ENCODE measurements around the gene IL36A. TPM values are rescaled to one million over a fixed set of nuclear protein-coding genes. Genes with fewer than 3 reads are reported as not detected.

IL36A gene
- total RNA-seq (2014; rRNA removed; shearing (Covaris generic)) = not detected in 2 replicates
- not detected in 2 replicates for polyA plus RNA-seq (2016; fragmentation: Nextera tagmentation; extraction: Ambion mirVana)

- 16 to 17% methylated on average over 3 of the region's 3 CpGs for WGBS, 2 experiments (ENCODE audit: low coverage in 1 of 2, low lambda C conversion rate in 2 of 2, missing lambda C conversion rate in 2 of 2)
- peaks cover 14% of the 10 kb centered on the region for H3K27me3 ChIP-seq (replicated peaks; ENCODE audit: insufficient read depth)
- TF ChIP-seq EZH2 (IDR thresholded peaks at IDR 0.05; ENCODE audit: insufficient read depth, poor library complexity, severe bottlenecking) (no peak), EZH2phosphoT487 (IDR thresholded peaks at IDR 0.05; ENCODE audit: insufficient read depth, low read depth) (no peak)
- no peak within 1 kb of the TSS for H3K4me2 ChIP-seq (ENCODE audit: unreplicated experiment)
- H3K9me3 ChIP-seq (ENCODE audit: low read depth) = no peaks in the 10 kb centered on the region
- H3K4me3 ChIP-seq = no peak within 1 kb of the TSS
- no peaks in the 10 kb centered on the region for H3K9me2 ChIP-seq (ENCODE audit: insufficient read depth)
- peaks cover 4% of the 10 kb centered on the region; the same call in 1 of the 2 replicates for H3F3A ChIP-seq (ENCODE audit: insufficient read depth)
- H3K9ac ChIP-seq = no peak within 1 kb of the TSS
- no peak for DNase-seq
- in situ Hi-C loops (cut with MboI) = no loop called here
- no peaks in the 10 kb centered on the region for H3K79me2 ChIP-seq (ENCODE audit: insufficient read depth)
- 0 out of 2 replicates have a peak, but pooled peaks cover 3% of the 10 kb centered on the region for H3K4me1 ChIP-seq (ENCODE audit: insufficient read depth)
- H3K27ac ChIP-seq = no peak within 1 kb of the TSS
- no peaks in the 10 kb centered on the region for H3K36me3 ChIP-seq (ENCODE audit: low read depth)
- H2AFZ ChIP-seq = no peak within 1 kb of the TSS
- no peaks in the 10 kb centered on the region for H4K20me1 ChIP-seq (ENCODE audit: insufficient read depth)
Measured at GRCh38 chr2:113005030-113005509, at the start of gene IL36A. IL36A (plus strand) TSS chr2:113005459; CDS start chr2:113005872, 413 bp downstream.

- 94 to 96% methylated on average over 3 of the region's 3 CpGs for WGBS, 2 experiments (ENCODE audit: low coverage in 1 of 2, low lambda C conversion rate in 2 of 2, missing lambda C conversion rate in 2 of 2)
- Histone ChIP-seq H3K4me1 (ENCODE audit: insufficient read depth) (no peaks in the 10 kb centered on the region), H3K9me2 (ENCODE audit: insufficient read depth) (no peaks in the 10 kb centered on the region), H3K4me3 (no peak overlapping the region), H3K4me2 (ENCODE audit: unreplicated experiment) (no peak overlapping the region), H3K79me2 (ENCODE audit: insufficient read depth) (no peaks in the 10 kb centered on the region), H3K27ac (no peak overlapping the region), H3K36me3 (ENCODE audit: low read depth) (no peaks in the 10 kb centered on the region), H3K27me3 (replicated peaks; ENCODE audit: insufficient read depth) (peaks cover 54% of the 10 kb centered on the region), H2AFZ (no peak overlapping the region), H3K9me3 (ENCODE audit: low read depth) (no peaks in the 10 kb centered on the region), H4K20me1 (ENCODE audit: insufficient read depth) (no peaks in the 10 kb centered on the region), H3F3A (ENCODE audit: insufficient read depth) (no peaks in the 10 kb centered on the region), H3K9ac (no peak overlapping the region)
- no peak for TF ChIP-seq EZH2phosphoT487 (IDR thresholded peaks at IDR 0.05; ENCODE audit: insufficient read depth, low read depth)
- no peak for TF ChIP-seq EZH2 (IDR thresholded peaks at IDR 0.05; ENCODE audit: insufficient read depth, poor library complexity, severe bottlenecking)
- DNase-seq = no peak
- in situ Hi-C loops (cut with MboI) = no loop called here
Measured at GRCh38 chr2:112957511-112957910, 47.7 kb upstream of the IL36A start.

GRCh38 chr2:112958428-112959108, 46.7 kb upstream of the IL36A start:
- H3K79me2 ChIP-seq (ENCODE audit: insufficient read depth) = no peaks in the 10 kb centered on the region
- peak; percentile 75 for DNase-seq
- H3K36me3 ChIP-seq (ENCODE audit: low read depth) = no peaks in the 10 kb centered on the region
- WGBS, 2 experiments (ENCODE audit: low coverage in 1 of 2, low lambda C conversion rate in 2 of 2, missing lambda C conversion rate in 2 of 2) = 23% methylated on average over 9 of the region's 9 CpGs
- no peaks in the 10 kb centered on the region for H4K20me1 ChIP-seq (ENCODE audit: insufficient read depth)
- H3K4me3 ChIP-seq = no peak overlapping the region
- no peak for TF ChIP-seq EZH2 (IDR thresholded peaks at IDR 0.05; ENCODE audit: insufficient read depth, poor library complexity, severe bottlenecking)
- no peak for TF ChIP-seq EZH2phosphoT487 (IDR thresholded peaks at IDR 0.05; ENCODE audit: insufficient read depth, low read depth)
- in situ Hi-C loops (cut with MboI) = no loop called here
- no peak overlapping the region for H3K4me2 ChIP-seq (ENCODE audit: unreplicated experiment)
- H3F3A ChIP-seq (ENCODE audit: insufficient read depth) = no peaks in the 10 kb centered on the region
- no peak overlapping the region for H3K27ac ChIP-seq
- H3K27me3 ChIP-seq (replicated peaks; ENCODE audit: insufficient read depth) = peaks cover 57% of the 10 kb centered on the region
- H3K9me2 ChIP-seq (ENCODE audit: insufficient read depth) = no peaks in the 10 kb centered on the region
- no peaks in the 10 kb centered on the region for H3K9me3 ChIP-seq (ENCODE audit: low read depth)
- H2AFZ ChIP-seq = no peak overlapping the region
- H3K9ac ChIP-seq = no peak overlapping the region
- no peaks in the 10 kb centered on the region for H3K4me1 ChIP-seq (ENCODE audit: insufficient read depth)

- Histone ChIP-seq H3F3A (ENCODE audit: insufficient read depth) (no peaks in the 10 kb centered on the region), H3K27me3 (replicated peaks; ENCODE audit: insufficient read depth) (peaks cover 57% of the 10 kb centered on the region), H3K9me3 (ENCODE audit: low read depth) (no peaks in the 10 kb centered on the region), H3K4me3 (no peak overlapping the region), H3K27ac (no peak overlapping the region), H3K4me2 (ENCODE audit: unreplicated experiment) (no peak overlapping the region), H3K4me1 (ENCODE audit: insufficient read depth) (no peaks in the 10 kb centered on the region), H3K79me2 (ENCODE audit: insufficient read depth) (no peaks in the 10 kb centered on the region), H4K20me1 (ENCODE audit: insufficient read depth) (no peaks in the 10 kb centered on the region), H3K36me3 (ENCODE audit: low read depth) (no peaks in the 10 kb centered on the region), H2AFZ (no peak overlapping the region), H3K9ac (no peak overlapping the region), H3K9me2 (ENCODE audit: insufficient read depth) (no peaks in the 10 kb centered on the region)
- peak; percentile 13 for DNase-seq
- WGBS, 2 experiments (ENCODE audit: low coverage in 1 of 2, low lambda C conversion rate in 2 of 2, missing lambda C conversion rate in 2 of 2) = 57 to 58% methylated on average over 14 of the region's 14 CpGs
- in situ Hi-C loops (cut with MboI) = no loop called here
- TF ChIP-seq EZH2 (IDR thresholded peaks at IDR 0.05; ENCODE audit: insufficient read depth, poor library complexity, severe bottlenecking) = no peak
- TF ChIP-seq EZH2phosphoT487 (IDR thresholded peaks at IDR 0.05; ENCODE audit: insufficient read depth, low read depth) = no peak
Measured at GRCh38 chr2:112959109-112959812, 46.0 kb upstream of the IL36A start.
